ENCODE data around the gene FAM167B. TPM values are rescaled to one million over a fixed set of nuclear protein-coding genes. Genes with fewer than 3 reads are reported as not detected.
A peak's percentile ranks its signal among the peaks of the same experiment; 100 is the strongest.

Gene FAM167B
- total and polyA plus RNA-seq, 3 donors from 2014 or later, result 0.99 to 1.6 (median 1.6) TPM

DNA sequence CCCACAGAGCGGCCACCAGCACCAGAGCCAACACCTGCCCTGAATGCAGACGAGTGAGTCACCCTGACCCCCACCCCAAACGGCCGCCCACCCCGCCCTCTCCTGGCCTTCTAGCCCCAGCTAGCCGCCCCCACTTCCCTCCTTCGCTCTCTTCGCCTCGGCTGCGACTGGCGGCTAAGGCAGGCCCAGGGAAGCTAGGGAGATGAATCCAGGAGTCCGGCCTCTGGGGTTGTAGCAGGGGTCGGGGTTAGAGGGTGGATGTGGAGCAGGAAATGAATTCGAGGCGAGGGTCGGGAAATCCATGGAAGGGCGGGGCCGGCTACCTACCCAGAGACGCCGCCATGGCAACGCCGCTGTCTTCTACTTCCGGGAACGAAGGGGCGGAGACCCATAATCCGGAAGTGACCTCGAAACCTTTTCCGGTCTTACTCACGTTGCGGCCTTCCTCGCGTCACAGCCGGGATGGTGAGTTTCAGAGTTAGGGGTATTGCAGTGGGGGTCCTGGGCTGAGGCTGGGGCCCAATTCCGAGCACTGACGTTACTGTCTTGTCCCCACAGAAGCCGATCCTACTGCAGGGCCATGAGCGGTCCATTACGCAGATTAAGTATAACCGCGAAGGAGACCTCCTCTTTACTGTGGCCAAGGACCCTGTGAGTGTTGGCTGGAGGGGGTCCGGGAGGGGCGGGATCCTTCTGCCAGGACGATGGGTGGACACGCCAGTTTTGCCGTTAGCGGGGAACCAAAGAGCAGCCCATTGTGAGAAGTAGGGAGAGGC, 24.9 kb upstream of the FAM167B start, which contains the start of the genes EIF3I and TMEM234:
EIF3I (plus strand) TSS at position 428 of the 776 bp plus-strand sequence; CDS start at position 463, 35 bp downstream.
TMEM234 (minus strand) TSS at position 374 of the 776 bp plus-strand sequence; CDS start at position 343, 31 bp downstream.
- Histone ChIP-seq H3K27me3 (no peaks in the 10 kb centered on the region), H3K4me3 (peak within 1 kb of the TSS; percentile 92 to 99), H3K27ac (peak within 1 kb of the TSS; percentile 88 to 89), H3K4me1 (peaks cover 29% of the 10 kb centered on the region), H3K36me3 (ENCODE audit: low read depth, missing control alignments) (no peaks in the 10 kb centered on the region), H3K9me3 (no peaks in the 10 kb centered on the region)
- peak; percentile 98 for DNase-seq
- intact Hi-C loops (cut with DNase I; ENCODE audit: low total_unique reads), result no loop called here
- WGBS, 2 donors, result 0% methylated on average over 40 to 46 of the region's 46 CpGs
- TF ChIP-seq POLR2A (IDR thresholded peaks at IDR 0.05), result peak; percentile 26
- TF ChIP-seq, protein P1, sequence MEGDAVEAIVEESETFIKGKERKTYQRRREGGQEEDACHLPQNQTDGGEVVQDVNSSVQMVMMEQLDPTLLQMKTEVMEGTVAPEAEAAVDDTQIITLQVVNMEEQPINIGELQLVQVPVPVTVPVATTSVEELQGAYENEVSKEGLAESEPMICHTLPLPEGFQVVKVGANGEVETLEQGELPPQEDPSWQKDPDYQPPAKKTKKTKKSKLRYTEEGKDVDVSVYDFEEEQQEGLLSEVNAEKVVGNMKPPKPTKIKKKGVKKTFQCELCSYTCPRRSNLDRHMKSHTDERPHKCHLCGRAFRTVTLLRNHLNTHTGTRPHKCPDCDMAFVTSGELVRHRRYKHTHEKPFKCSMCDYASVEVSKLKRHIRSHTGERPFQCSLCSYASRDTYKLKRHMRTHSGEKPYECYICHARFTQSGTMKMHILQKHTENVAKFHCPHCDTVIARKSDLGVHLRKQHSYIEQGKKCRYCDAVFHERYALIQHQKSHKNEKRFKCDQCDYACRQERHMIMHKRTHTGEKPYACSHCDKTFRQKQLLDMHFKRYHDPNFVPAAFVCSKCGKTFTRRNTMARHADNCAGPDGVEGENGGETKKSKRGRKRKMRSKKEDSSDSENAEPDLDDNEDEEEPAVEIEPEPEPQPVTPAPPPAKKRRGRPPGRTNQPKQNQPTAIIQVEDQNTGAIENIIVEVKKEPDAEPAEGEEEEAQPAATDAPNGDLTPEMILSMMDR (IDR thresholded peaks at IDR 0.05), result no peak

DNA sequence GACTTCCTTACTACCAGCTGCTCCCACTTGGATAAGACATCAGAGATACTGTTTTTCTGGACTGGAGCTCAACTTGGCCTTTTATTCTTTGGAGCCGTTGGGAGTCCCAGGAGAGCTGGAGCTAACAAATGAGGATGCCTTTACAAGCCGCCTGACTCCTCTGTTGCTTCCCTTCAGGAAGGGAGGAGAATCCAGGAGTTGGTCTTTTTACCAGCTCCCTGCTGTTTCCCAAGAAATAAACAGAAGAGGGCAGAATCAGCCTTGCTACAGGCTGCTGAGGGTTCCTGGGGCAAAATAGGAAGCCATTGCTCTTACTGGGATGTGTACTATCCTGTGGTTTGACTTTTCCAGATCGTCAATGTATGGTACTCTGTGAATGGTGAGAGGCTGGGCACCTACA, 23.3 kb upstream of the FAM167B start:
- WGBS, 2 donors, result 51 to 68% methylated on average over 3 of the region's 3 CpGs
- Histone ChIP-seq H3K4me3 (no peak overlapping the region), H3K4me1 (peaks cover 29% of the 10 kb centered on the region), H3K36me3 (ENCODE audit: low read depth, missing control alignments) (no peaks in the 10 kb centered on the region), H3K27me3 (no peaks in the 10 kb centered on the region), H3K27ac (no peak overlapping the region), H3K9me3 (no peaks in the 10 kb centered on the region)
- intact Hi-C loops (cut with DNase I; ENCODE audit: low total_unique reads), result no loop called here
- TF ChIP-seq, protein P1 (IDR thresholded peaks at IDR 0.05), result no peak
- no peak for TF ChIP-seq POLR2A (IDR thresholded peaks at IDR 0.05)
- no peak for DNase-seq

DNA sequence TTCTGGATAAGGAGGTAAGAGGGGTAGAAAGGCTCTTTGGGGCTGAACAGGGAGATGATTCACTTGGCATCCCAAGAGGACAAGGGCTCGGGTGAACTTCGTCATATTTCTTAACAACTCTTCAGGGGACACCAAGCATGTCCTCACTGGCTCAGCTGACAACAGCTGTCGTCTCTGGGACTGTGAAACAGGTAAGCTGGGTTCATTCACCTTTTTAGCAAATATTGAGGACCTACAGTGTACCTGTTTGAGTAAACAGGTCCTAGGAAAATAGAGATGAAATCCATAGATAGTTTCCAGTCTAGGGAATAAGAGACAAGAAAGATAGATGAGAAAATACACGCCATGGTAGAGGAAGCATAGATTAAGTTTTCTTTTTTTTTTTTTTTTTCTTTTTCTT, 22.7 kb upstream of the FAM167B start:
- H3K4me1 ChIP-seq, result peaks cover 25% of the 10 kb centered on the region
- TF ChIP-seq, protein P1 (IDR thresholded peaks at IDR 0.05), result no peak
- TF ChIP-seq POLR2A (IDR thresholded peaks at IDR 0.05), result no peak
- no peaks in the 10 kb centered on the region for H3K9me3 ChIP-seq
- H3K27ac ChIP-seq, result no peak overlapping the region
- no peak for DNase-seq
- no peaks in the 10 kb centered on the region for H3K27me3 ChIP-seq
- H3K36me3 ChIP-seq (ENCODE audit: low read depth, missing control alignments), result no peaks in the 10 kb centered on the region
- intact Hi-C loops (cut with DNase I; ENCODE audit: low total_unique reads), result no loop called here
- H3K4me3 ChIP-seq, result no peak overlapping the region
- 89 to 92% methylated on average over 4 of the region's 4 CpGs for WGBS, 2 donors

DNA sequence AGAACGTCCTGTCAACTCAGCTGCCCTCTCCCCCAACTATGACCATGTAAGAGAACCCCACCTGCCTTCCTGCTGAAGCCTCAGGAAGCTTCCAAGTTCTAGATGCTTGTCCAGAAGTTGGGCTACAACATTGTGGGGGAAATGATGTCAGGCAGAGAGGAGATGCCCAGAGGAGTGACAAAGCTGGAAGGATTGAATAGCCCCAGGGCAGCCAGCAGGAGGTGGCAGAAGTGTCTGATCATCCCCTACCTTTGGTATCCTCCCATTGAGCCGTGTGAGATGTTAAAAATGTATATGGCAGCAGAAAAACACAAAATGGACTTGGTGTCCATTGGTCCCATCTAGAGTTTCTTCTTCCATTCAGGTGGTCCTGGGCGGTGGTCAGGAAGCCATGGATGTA, 18.3 kb upstream of the FAM167B start:
- H3K4me3 ChIP-seq, result no peak overlapping the region
- WGBS, 2 donors, result 71 to 83% methylated on average over 3 of the region's 3 CpGs

More for the DNA sequence above, 18.3 kb upstream of the FAM167B start:
- H3K4me1 ChIP-seq, result peaks cover 2% of the 10 kb centered on the region
- no peak for TF ChIP-seq POLR2A (IDR thresholded peaks at IDR 0.05)
- TF ChIP-seq, protein P1 (IDR thresholded peaks at IDR 0.05), result no peak
- intact Hi-C loops (cut with DNase I; ENCODE audit: low total_unique reads), result no loop called here
- DNase-seq, result no peak
- no peaks in the 10 kb centered on the region for H3K36me3 ChIP-seq (ENCODE audit: low read depth, missing control alignments)
- no peak overlapping the region for H3K27ac ChIP-seq
- H3K27me3 ChIP-seq, result no peaks in the 10 kb centered on the region
- H3K9me3 ChIP-seq, result no peaks in the 10 kb centered on the region
